Panc1 (cell line): Measurements from ENCODE around the gene HIPK2.

Source experiments
- POLR2AphosphoS5 ChIP-seq: IDR thresholded peaks from 2 replicates; pipeline ENCODE4 v1.6.1; 2012; ENCODE audit warnings: mild to moderate bottlenecking, low read depth, low read length, moderate library complexity
- SIN3A ChIP-seq: IDR thresholded peaks from 2 replicates; pipeline ENCODE4 v1.6.1; 2012; ENCODE audit warnings: low read depth, mild to moderate bottlenecking, low read length, moderate library complexity, borderline replicate concordance; ENCODE audit not compliant: insufficient read depth
- TCF7L2 ChIP-seq: IDR thresholded peaks from 2 replicates; pipeline ENCODE4 v1.6.1; 2011; ENCODE audit warnings: mild to moderate bottlenecking, low read depth, low read length, inconsistent platforms
- TF ChIP-seq, protein P1 (sequence below): fragments of 450-650 bp; IDR thresholded peaks from 2 replicates; pipeline ENCODE4 v1.5.1; 2017; ENCODE audit warnings: mild to moderate bottlenecking

GRCh38 chr7:139813689-139814088 is 35.9 kb upstream of the HIPK2 start:
- no peak for TF ChIP-seq SIN3A
- TF ChIP-seq, protein P1, sequence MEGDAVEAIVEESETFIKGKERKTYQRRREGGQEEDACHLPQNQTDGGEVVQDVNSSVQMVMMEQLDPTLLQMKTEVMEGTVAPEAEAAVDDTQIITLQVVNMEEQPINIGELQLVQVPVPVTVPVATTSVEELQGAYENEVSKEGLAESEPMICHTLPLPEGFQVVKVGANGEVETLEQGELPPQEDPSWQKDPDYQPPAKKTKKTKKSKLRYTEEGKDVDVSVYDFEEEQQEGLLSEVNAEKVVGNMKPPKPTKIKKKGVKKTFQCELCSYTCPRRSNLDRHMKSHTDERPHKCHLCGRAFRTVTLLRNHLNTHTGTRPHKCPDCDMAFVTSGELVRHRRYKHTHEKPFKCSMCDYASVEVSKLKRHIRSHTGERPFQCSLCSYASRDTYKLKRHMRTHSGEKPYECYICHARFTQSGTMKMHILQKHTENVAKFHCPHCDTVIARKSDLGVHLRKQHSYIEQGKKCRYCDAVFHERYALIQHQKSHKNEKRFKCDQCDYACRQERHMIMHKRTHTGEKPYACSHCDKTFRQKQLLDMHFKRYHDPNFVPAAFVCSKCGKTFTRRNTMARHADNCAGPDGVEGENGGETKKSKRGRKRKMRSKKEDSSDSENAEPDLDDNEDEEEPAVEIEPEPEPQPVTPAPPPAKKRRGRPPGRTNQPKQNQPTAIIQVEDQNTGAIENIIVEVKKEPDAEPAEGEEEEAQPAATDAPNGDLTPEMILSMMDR, result no peak
- no peak for TF ChIP-seq POLR2AphosphoS5
- TF ChIP-seq TCF7L2, result no peak
